COLO668 (cell line): Measurements from ENCODE around the gene NSUN3.

Experiments
- DNase-seq: peaks from one replicate; lab custom pipeline; 2025; ENCODE audit not compliant: unreplicated experiment; lab: John Stamatoyannopoulos, UW

The NSUN3 gene

GRCh38 chr3:94176988-94177745 is 114.3 kb downstream of the NSUN3 start:
- DNase-seq: no peak
